GM21526 (cell line): ENCODE measurements around the gene CAVIN1.
"Not testable (repeated sequence)": the region's sequence is repeated elsewhere in the genome, so short reads cannot be mapped to it uniquely, and the experiment has no call there.

ENCODE experiments used
- ATAC-seq: cut with Tn5 transposase; IDR thresholded peaks from one replicate; pipeline ENCODE4 v1.9.1; 2021; ENCODE audit warnings: moderate library complexity; ENCODE audit not compliant: unreplicated experiment, low FRiP score

CAVIN1 gene

GRCh38 chr17:42381898-42382297, 41.2 kb downstream of the CAVIN1 start:
- no peak for ATAC-seq

DNA sequence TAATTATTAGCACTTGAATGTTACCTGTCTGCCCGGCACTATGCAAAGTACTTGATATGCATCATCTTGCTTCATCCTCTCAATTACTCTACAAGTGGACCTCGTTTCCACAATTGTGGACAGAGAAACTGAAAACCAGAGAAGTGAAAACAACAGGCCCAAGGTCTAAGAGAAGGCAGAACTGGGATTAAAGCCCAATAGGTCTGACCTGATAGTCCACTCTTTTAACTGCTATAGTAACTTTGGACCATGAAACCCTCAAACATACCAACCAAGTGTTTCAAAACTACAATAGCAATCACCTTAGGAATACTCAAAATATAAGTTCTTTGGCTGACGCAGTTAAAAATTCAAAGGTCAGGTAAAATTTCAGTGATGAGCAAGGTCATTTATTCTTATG, 42.1 kb downstream of the CAVIN1 start:
- no peak for ATAC-seq

DNA sequence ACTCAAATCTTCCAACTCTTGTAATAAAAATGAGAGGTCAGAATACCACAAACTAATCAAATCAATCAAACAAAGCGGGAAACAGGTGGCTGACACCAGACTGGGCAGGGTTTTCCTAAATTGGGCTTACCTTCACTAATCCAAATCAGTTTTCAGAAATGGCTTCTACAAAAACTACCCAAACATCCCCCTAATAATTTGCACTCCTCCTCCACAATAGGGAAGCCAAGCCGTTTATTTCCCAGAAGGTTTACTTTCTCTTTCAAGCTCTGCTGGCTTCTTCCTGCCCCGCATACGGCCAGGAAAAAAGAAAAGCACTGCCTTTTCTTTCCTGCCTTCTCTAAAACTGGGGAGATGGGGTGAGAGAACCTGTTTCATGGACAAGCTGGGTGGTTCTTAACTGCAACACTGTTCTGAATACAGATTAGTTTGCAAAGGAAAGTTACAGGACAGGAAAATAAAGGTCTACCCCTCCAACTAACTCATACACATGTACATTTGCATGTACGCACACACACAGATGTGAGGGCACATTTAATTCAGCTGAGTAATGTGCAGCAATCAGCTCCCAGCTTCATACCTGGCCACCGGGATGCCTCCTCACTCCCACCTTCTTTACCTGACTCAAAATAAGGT, 44.0 kb downstream of the CAVIN1 start:
- no peak for ATAC-seq

GRCh38 chr17:42378359-42378958, 44.6 kb downstream of the CAVIN1 start:
- no peak for ATAC-seq

DNA sequence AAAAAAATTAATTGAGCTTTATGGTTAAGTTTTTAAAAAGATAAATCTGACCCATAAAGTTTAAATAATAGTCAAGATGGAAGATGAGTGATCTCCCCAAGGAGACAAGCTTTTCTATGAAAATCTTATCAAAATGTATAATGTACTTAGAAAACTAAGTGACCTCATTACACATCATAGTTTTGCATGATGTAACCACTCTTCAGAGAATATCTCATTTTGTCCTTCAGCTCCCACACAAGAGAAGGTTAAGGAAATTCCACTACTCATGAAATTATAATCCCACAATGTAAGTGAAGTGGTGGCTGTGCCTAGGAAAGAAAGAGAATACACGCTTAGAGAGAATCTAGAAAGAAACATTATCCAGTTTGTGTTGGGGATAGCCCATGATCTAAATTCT, 49.2 kb downstream of the CAVIN1 start:
- no peak for ATAC-seq

GRCh38 chr17:42372142-42372541, 50.9 kb downstream of the CAVIN1 start:
- ATAC-seq = no peak

DNA sequence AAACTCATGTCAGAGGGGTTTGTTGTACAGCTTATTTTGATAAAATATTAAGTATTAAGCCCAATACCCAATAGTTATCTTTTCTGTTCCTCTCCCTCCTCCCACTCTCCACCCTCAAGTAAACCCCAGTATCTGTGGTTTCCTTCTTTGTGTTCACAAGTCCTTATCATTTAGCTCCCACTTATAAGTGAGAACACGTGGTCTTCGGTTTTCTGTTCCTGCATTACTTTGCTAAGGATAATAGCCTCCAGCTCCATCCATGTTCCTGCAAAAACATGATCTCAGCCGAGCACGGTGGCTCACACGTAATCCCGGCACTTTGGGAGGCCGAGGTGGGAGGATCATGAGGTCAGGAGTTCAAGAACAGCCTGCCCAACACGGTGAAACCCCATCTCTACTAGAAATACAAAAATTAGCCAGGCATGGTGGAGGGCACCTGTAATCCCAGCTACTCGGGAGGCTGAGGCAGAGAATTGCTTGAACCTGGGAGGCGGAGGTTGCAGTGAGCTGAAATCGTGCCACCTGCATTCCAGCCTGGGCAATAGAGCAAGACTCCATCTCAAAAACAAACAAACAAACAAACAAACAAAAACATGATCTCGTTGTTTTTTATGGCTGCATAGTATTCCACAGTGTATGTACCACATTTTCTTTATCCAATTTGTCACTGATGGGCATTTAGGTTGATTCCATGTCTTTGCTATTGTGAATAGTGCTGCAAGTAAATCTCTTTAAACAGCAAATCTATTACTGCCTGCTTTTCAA, 54.1 kb downstream of the CAVIN1 start:
- ATAC-seq = not testable (repeated sequence)

- ATAC-seq = not testable (repeated sequence)
These were observed 54.7 kb downstream of the CAVIN1 start for GRCh38 chr17:42368310-42368709.

DNA sequence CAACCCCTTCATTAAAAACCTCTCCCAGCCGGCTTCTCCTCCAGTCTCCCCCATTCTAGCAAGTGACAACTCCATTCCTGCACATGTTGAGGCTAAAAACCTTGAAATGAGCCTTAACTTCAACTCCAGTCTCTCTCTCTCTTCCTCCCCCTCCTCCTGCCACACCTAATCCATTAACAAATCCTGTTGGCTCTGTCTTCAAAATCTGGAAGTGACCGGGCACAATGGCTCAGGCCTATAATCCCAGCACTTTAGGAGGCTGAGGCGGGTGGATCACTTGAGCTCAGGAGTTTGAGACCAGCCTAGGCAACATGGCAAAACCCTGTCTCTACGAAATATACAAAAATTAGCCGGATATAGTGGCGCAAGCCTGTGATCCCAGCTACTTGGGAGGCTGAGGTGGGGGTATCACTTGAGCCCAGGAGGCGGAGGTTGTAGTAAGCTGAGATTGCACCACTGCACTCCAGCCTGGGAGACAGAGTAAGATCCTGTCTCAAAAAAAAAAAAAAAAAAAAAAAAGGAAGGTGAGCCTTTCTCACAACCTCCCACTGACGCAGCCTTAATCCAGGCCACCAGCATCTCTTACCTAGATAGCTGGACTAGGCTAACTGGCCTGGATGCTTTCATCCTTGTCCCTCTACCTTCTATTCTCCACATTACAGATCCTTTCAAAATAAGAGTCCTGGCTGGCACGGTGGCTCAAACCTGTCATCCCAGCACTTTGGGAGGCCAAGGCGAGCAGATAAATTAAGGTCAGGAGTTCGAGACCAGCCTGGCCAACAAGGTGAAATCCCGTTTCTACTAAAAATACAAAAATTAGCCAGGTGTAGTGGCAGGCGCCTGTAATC, 56.7 kb downstream of the CAVIN1 start:
- not testable (repeated sequence) for ATAC-seq

DNA sequence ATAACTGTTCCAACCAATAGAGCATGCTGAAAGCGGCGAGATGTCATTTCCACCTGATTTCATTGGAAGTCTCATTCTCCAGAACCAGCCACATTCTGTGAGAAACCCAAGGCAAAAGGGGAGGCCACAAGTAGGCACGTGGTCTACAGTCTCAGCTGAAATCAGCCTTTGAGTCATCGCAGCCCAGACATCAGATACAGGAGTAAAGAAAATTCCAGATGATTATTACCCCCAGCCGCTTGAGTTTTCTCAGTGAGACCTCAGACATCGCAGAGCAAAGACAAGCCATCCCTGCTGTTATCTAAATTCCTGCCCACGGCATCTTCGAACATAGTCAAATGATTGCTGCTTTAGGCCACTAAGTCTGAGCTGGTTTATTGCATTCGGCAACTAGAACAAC, 57.9 kb downstream of the CAVIN1 start:
- no peak for ATAC-seq

DNA sequence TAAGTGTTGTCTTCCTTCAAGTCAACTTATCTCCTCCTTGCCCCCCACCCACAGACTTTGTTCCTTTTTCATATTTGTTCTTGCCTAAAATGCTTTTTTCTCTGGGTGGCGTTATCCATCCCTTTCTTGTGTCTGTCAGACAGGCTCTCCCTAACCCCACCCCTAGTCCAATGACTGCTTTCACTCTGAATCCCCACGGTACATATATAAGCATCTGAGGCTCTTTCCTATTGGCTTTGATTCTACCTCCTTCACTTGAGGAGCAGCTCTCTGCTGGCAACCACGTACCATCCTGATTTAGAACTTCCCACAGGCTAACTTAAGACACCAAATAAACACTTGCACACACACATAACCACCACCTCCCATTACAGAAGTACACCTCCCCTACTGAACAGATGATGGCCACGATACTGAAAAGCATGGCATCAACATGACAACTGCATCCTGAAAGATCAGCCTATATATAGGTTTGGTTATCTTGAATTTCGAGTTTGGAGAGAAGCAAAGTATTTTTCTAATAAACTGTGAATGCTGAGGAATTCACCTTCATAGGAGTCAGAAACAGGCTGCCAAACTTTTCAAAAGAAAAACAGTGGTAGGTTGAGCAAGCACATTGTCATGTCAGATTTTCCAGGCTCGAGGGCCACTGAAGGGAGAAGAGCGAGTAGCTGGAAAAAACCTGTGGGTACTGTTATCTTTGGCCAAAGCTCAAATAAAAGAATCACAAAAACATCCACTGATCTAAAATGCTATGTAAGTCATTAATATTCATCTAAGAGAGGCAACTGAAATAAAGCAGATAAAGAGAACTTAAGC, 59.1 kb downstream of the CAVIN1 start:
- no peak for ATAC-seq

DNA sequence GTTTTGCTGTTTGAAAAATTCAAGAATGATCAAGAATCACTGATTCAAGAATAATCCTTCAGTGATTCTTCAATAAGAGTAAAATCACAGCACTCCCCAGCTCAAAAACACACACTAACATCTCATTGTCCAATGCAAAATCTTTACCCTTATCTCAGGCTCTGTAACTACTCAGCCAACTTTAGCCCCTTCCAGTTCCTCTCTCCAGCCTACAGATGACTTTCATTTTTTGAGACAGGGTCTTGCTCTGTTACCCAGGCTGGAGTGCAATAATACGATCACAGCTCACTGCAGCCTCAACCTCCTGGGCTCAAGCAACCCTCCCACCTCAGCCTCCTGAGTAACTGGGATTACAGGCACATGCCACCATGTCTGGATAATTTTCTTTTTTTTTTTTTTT, 59.8 kb downstream of the CAVIN1 start:
- no peak for ATAC-seq

DNA sequence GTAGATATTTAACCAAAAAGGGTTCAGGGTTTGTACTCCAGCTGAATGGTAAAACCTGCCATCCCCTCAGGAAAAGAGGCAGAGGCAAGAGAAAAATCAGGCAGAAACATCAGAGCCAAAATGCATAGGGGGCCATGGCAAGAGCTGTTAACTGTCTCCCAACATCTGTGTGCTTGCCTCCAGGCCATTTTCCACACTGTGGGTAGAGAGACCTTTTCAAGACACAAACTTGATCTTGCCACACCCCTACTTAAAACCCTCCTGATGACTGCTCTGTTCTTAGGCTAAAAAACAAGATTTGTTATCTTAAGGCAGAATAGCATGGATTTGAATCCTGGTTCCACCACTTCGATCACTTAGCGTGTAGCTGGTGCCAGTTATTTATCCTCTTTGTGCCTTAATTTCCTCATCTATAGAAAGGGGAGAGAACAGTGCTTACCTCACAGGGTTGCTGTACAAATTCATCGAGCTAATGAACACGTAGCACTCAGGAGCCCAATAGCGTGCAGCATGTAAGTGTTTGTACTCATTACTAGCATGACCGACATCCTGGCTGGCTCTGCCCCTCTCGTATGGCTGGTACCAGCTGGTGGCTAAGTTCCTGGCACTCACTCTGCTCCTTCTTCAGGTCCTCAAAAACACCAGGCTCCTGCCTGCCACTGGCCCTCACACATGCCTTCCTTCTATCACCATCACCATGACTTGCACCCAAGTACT, 60.7 kb downstream of the CAVIN1 start:
- ATAC-seq = no peak

DNA sequence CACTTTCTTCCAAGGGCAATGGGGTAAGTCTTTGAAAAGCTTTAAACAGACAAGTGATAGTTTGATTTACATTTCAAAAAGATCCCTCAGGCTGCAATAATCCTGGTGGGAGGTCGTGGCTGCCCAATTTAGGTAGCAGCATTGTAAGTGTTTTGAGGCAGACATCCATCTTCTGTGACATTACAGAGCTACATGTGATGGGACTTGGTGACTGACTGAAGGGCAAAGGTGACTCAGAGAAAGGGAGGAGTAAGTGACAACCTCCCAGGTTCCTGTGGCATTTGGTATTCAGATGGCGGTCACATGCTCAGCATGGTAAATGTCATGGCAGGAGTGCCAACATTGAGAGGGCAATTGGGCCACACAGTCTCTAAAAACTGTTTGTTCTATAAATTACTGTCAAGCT, 61.3 kb downstream of the CAVIN1 start:
- ATAC-seq = no peak

- ATAC-seq = not testable (repeated sequence)
These were observed 62.7 kb downstream of the CAVIN1 start for GRCh38 chr17:42360388-42360787.

GRCh38 chr17:42359133-42359532, 63.9 kb downstream of the CAVIN1 start:
- ATAC-seq = no peak

DNA sequence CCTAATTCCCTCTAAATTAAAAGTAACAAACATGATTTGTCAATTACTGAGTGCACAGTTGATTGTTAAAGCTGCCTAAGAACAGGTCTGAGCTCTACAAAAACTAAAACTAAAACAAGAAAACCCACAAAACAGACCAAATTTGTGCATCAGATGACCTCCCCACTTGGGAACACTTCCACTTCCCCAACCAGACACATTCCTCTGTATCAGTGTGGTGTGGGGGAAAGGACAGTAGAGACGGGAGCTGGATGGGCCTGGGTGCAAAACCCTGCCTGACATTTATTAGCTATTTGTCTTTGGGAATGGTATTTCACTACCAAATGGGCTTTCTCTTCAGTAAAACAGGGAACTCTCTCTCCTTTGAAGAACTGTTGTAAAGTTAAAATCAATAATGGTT, 64.6 kb downstream of the CAVIN1 start:
- no peak for ATAC-seq

DNA sequence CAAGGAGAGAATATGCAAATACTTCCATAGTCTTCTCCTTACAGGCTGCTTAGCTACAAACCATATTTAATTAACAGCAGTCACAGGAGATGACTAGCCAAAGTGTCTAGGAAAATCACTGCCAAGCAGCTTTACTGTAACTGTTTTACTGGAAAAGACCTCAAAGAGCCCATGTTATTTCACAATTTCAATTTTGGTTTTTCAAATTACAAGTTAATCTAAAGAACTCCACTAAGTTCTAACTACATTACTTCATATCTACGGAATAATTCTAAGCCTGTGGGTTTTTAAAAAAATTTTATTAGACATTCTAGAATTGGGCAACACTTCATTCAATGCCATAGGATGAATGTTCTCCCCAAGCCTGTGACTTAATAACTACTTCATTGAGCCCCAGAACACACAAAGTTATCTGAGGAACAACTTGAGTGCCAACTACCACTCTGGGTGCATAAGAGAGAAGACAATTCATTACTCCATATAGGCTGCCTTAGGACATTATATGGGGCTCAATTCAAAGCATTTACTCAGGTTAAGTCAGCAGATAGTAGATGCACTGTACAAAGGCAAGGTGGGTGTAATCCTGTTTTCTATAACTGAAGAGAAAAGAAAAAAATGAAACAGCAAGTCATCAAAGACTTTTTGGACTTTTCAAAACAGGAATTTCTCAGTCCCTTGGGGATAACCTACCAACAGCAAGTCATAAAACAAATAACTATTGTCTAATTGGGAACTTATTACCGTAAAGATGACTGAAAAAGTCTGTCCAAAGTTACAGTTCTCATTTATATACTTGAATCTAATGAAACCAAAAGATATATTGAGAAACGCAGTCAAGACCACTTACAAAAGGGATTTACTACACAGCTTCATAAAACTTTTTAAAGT, 67.9 kb downstream of the CAVIN1 start:
- no peak for ATAC-seq
